Activated CD4-positive, alpha-beta T cell treated with anti-CD3 and anti-CD28 coated beads for 24 hours (primary cell): Measurements from ENCODE around the gene EYA2.
A peak's percentile ranks its signal among the peaks of the same experiment; 100 is the strongest.
"Not testable (repeated sequence)": the region's sequence is repeated elsewhere in the genome, so short reads cannot be mapped to it uniquely, and the experiment has no call there.

Source experiments
- DNase-seq, 2 donors: peaks; one replicate each; pipeline ENCODE4 v3.0.0-alpha.2; 2020; ENCODE audit warnings: low read depth in 2 of 2

EYA2 gene

DNA sequence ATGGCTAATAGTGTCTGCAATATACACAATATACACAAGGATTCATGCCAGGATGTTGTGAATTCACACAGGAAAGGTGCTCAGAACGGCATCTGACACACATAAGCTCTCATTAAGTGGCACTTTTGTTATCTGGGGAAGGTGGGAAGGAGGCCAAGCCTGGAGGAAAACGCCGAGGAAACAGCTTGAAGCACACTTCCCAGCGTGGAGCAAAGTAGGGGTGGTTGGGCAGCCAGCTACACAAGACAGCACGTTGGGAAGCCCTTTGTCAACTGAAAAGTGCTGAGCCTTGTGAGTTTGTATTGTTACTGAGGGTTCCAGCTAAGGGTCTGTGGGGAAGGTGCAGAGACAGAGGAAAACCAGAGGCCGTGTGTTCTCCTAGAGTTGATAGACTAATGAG lies 280.9 kb downstream of the EYA2 start:
- DNase-seq: no peak

DNA sequence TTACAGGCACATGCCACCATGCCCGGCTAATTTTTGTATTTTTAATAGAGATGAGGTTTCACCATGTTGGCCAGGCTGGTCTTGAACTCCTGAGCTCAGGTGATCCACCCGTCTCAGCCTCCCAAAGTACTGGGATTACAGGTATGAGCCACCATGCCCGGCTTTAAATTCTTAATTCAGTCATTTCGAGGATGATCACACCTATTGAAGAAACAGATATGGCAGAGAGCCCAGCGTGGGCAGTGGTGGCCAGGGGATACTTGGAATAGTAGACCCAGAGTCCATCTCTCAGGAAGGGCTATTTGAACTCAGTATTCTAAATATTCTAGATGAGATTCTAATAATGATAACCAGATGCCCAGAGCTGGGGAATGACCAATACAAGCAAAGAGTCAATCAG lies 281.6 kb downstream of the EYA2 start:
- DNase-seq: not testable (repeated sequence)

- DNase-seq: no peak
Measured at GRCh38 chr20:47178277-47178676, 283.6 kb downstream of the EYA2 start.

- DNase-seq: no peak
Measured at GRCh38 chr20:47178851-47179250, 284.2 kb downstream of the EYA2 start.

DNA sequence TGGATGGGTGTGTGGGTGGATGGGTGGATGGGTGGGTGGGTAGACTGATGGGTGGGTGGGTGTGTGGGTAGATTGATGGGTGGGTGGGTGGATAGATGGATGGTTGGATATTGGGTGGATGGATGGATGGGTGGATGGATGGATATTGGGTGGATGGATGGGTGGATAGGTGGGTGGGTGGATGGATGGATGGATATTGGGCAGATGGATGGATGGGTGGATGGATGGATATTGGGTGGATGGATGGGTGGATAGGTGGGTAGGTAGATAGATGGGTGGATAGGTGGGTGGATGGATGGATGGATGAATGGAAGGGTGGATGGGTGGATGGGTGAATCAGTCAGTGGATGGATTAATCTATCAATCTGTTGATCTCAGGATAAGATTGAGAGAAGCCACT lies 284.6 kb downstream of the EYA2 start:
- DNase-seq: no peak

GRCh38 chr20:47181056-47181862 lies 286.6 kb downstream of the EYA2 start:
- DNase-seq: no peak

- DNase-seq: no peak
Measured at GRCh38 chr20:47183367-47183766, 288.7 kb downstream of the EYA2 start.

GRCh38 chr20:47187450-47188195 lies 293.0 kb downstream of the EYA2 start:
- no peak for DNase-seq

DNA sequence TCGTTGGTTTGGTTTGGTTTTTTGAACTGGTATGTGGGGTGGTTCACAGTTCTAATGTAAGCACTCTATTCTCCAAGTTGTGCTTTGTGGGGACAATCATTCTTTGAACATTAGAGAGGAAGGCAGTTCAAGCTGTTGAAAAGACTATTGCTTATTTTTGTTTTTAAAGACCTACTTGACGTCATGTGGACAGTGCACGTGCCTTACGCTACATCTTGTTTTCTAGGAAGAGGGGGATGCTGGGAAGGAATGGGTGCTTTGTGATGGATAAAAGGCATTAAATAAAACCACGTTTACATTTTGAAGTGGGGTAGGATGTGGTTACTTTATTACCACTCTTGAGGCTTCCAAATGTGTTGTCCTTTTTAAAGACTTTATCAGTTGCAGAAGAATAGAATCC lies 293.9 kb downstream of the EYA2 start:
- no peak for DNase-seq

DNA sequence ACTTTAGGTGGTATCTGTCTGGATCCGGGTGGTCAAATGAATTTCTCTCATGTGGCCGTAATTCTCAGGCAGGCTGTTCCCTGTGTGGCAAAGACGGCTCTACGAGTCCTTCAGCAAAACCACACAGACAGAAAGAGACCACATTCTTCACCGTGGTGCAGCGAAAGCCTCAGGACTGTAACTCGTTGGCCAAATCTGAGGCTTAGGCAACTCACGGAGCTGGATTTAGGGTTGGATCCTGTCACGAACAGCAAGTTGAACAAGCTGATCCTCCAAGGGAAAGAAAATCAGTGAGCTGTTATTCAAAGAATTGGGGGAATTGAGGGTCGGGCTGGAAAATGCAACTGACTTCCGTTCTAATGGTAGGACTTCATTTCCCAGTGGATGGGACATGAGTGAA lies 294.4 kb downstream of the EYA2 start:
- DNase-seq: no peak

- DNase-seq: no peak
Measured at GRCh38 chr20:47191074-47191673, 296.5 kb downstream of the EYA2 start.

GRCh38 chr20:47191956-47192355 lies 297.3 kb downstream of the EYA2 start:
- DNase-seq: no peak

DNA sequence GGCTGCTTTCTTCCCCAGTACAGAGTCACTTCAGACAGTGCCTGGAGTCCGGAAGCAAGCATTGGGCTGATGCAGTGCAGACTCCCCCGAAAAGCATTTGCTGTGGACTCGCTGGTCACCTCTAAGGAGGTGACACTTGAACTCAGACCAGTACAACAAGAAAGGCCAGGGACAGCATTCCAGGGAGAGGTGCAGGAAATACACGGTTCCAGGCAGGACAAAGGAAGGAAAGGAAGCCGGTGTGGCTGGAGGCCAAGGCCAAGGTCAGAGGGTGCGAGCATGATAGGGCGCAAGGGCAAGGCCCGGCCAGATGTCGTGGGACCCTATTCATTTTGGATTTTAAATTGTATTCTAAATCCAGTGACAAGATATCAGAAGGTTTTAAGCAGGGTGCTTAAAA lies 300.9 kb downstream of the EYA2 start:
- DNase-seq: no peak

- DNase-seq: peak; percentile 48 to 78
Measured at GRCh38 chr20:47196091-47197081, 301.7 kb downstream of the EYA2 start.

- peak; percentile 25 to 27 for DNase-seq
Measured at GRCh38 chr20:47198254-47198671, 303.6 kb downstream of the EYA2 start.

DNA sequence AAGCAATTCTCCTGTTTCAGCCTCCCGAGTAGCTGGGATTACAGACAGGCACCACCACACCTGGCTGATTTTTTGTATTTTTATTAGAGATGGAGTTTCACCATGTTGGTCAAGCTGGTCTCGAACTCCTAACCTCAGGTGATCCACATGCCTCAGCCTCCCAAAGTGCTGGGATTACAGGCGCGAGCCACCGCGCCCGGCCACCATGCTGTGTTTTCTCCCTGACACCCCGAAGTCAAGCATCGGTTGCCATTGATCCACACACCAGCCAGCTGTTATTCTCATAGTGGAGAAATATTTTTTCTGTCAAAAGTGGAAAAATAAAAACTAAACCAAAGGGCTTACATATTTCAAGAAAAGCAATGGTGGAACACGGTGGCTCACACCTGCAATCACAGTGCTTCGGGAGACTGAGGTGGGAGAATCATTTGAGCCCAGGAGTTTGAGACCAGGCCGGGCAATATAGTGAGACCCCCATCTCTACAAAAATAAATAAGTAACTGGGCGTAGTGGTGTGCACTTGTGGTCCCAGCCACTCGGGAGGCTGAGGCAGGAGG lies 304.4 kb downstream of the EYA2 start:
- no peak for DNase-seq

DNA sequence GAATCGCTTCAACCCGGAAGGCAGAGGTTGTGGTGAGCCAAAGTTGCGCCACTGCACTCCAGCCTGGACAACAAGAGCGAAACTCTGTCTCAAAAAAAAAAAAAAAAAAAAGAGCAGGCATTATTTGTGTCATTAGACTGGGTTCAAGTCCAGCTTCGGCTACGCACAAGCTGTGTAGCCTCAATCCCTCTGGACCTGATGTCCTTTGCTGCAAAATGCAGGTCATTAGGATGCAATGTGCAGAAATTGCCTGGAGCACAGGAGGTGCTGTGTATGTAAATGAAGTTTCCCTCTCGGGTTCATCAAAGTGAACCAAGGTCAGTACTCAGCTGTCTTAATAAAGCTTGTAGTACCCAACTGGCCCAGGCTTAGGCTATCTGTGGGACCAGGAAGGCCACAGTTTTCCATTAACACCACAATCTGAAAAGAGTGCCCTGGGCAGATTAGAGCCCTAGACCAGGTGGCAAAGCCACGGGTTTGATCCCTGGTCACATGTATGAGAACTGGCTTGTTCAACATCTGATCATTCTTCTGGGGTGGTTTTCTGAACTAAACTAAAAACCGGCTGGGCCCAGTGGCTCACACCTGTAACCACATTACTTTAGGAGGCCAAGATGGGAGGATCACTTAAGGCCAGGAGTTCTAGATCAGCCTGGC lies 306.6 kb downstream of the EYA2 start:
- DNase-seq: no peak

DNA sequence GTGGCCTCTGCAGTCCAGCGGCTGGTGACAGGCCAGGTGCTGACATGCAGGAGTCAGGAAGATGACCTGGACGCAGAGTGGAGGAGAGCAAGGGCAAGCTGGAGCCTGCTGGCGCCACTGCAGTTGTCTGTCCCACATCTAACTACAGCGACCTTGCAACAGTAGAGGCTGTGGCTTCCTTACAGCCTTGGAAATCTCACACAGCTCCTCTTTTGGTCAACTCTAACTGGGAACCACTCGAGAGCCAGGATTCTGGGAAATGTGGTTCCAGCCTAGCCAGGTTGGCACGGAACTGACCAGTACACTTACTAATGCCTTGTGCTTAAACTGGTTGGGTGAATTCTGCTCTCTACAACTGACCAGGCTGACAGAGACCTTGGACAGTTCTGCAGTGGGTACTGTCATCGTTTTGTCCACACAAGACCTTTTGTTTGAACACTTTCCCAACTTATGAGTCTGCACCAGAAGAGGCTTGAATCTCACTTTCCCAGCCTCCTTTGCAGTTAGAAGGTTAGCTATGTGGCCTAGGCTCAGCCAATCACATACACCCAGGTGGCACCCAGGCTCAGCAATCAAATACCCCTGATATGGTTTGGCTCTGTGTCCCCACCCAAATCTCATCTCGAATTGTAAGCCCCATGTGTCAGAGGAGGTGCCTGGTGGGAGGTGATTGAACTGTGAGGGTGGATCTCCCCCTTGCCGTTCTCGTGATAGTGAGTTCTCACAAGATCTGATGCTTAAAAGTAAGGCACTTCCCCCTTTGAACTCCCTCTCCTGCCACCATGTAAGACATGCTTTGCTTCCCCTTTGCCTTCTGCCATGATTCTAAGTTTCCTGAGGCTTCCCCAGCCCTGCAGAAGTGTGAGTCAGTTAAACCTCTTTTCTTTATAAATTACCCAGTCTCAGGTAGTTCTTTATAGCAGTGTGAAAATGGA lies 308.4 kb downstream of the EYA2 start:
- DNase-seq: no peak

- DNase-seq: no peak
Measured at GRCh38 chr20:47204008-47204849, 309.6 kb downstream of the EYA2 start.
